HCT116 (cell line): ENCODE measurements around the gene GRM4.
A peak's percentile ranks its signal among the peaks of the same experiment; 100 is the strongest.

Experiments
- POLR2A ChIP-seq: IDR thresholded peaks from 2 replicates; pipeline ENCODE4 v1.7.0; 2011; ENCODE audit warnings: borderline replicate concordance; ENCODE audit not compliant: insufficient read depth, insufficient read length; ENCODE audit errors: extremely low read depth
- TF ChIP-seq, protein P1 (sequence below), 3 experiments: fragments of 200-600 bp in 1 of 3; sonication (generic) in 1 of 3; IDR thresholded peaks in 2 of 3; conservative IDR thresholded peaks in 1 of 3; 2 replicates each; pipeline ENCODE4 v1.5.1; 2012 to 2017; ENCODE audit warnings: low read depth in 2 of 3, low read length in 2 of 3, antibody characterized with exemption in 1 of 3, borderline replicate concordance in 1 of 3, control low read depth in 1 of 3, mild to moderate bottlenecking in 1 of 3, mixed read lengths in 1 of 3, mixed run types in 1 of 3, moderate library complexity in 1 of 3; ENCODE audit not compliant: insufficient read depth in 1 of 3

DNA sequence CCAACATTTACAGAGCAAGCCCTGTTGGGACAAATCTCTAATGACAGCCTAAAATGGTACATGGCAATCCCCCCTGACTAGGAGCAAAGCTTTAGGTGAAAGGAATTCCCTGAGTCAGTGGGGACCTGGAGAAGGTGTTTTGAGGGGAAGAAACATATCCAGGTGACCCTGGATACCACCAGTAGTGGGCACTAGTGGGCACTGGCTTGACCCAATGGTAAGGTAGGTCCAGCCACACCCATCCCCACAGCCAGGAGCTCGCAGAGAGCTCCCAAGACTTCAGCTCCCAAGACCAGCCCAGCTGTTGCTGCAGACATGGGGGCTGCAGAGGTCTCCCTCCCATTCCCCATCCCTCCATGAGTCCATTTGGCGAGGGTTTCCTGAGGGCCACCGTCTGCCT, 19.5 kb downstream of the GRM4 start:
- TF ChIP-seq POLR2A, result no peak
- TF ChIP-seq, protein P1, sequence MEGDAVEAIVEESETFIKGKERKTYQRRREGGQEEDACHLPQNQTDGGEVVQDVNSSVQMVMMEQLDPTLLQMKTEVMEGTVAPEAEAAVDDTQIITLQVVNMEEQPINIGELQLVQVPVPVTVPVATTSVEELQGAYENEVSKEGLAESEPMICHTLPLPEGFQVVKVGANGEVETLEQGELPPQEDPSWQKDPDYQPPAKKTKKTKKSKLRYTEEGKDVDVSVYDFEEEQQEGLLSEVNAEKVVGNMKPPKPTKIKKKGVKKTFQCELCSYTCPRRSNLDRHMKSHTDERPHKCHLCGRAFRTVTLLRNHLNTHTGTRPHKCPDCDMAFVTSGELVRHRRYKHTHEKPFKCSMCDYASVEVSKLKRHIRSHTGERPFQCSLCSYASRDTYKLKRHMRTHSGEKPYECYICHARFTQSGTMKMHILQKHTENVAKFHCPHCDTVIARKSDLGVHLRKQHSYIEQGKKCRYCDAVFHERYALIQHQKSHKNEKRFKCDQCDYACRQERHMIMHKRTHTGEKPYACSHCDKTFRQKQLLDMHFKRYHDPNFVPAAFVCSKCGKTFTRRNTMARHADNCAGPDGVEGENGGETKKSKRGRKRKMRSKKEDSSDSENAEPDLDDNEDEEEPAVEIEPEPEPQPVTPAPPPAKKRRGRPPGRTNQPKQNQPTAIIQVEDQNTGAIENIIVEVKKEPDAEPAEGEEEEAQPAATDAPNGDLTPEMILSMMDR (IDR thresholded peaks at IDR 0.05 in 2 of 3, conservative IDR thresholded peaks at IDR 0.05 in 1 of 3; ENCODE audit: borderline replicate concordance in 1 of 3, insufficient read depth in 1 of 3, low read depth in 2 of 3, low read length in 2 of 3), result peak in 1 of 3 experiments; percentile 32; a peak in 2 of 6 replicates
